ENCODE data around the gene CYP19A1.

Gene CYP19A1

DNA sequence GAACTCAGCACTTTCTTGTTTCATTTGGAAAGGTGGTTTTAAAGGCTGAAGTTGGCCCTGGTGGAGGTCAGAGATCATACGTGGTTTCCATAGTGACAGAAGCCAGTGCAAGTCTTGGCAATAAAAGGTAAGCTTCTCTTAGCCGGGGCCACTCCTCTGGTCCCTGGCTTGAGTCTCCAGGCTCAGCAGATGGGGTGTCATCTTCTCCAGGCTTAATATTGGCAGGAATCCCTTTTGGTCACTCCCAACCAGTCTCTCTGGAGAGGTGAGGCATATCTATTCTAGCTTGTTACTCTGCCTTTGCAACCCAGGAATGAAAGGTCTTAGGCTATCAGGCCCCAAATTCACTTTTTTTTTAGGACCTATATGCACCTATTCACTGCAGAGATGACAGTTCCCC is 4.8 kb downstream of the CYP19A1 start:
- Histone ChIP-seq H3K27ac (ENCODE audit: low read depth, low read length) (no peak overlapping the region), H3K9ac (ENCODE audit: low read length) (no peak overlapping the region), H3K36me3 (ENCODE audit: control insufficient read depth, insufficient read depth, low read length) (no peaks in the 10 kb centered on the region), H3K4me1 (ENCODE audit: control insufficient read depth, insufficient read depth, low read length) (peaks cover 2% of the 10 kb centered on the region), H3K27me3 (ENCODE audit: control insufficient read depth, insufficient read depth, low read length) (no peaks in the 10 kb centered on the region), H3K4me3 (ENCODE audit: low read length) (no peak overlapping the region)

GRCh38 chr15:51332206-51333147 is 5.9 kb downstream of the CYP19A1 start:
- no peaks in the 10 kb centered on the region for H3K27me3 ChIP-seq (ENCODE audit: control insufficient read depth, insufficient read depth, low read length)
- H3K4me1 ChIP-seq (ENCODE audit: control insufficient read depth, insufficient read depth, low read length) = peaks cover 2% of the 10 kb centered on the region
- H3K9ac ChIP-seq (ENCODE audit: low read length) = no peak overlapping the region
- no peak overlapping the region for H3K4me3 ChIP-seq (ENCODE audit: low read length)
- H3K36me3 ChIP-seq (ENCODE audit: control insufficient read depth, insufficient read depth, low read length) = no peaks in the 10 kb centered on the region
- no peak overlapping the region for H3K27ac ChIP-seq (ENCODE audit: low read depth, low read length)

GRCh38 chr15:51331141-51331540 is 7.3 kb downstream of the CYP19A1 start:
- H3K9ac ChIP-seq (ENCODE audit: low read length) = no peak overlapping the region
- H3K27me3 ChIP-seq (ENCODE audit: control insufficient read depth, insufficient read depth, low read length) = no peaks in the 10 kb centered on the region
- H3K4me3 ChIP-seq (ENCODE audit: low read length) = no peak overlapping the region
- peaks cover 2% of the 10 kb centered on the region for H3K4me1 ChIP-seq (ENCODE audit: control insufficient read depth, insufficient read depth, low read length)
- no peaks in the 10 kb centered on the region for H3K36me3 ChIP-seq (ENCODE audit: control insufficient read depth, insufficient read depth, low read length)
- no peak overlapping the region for H3K27ac ChIP-seq (ENCODE audit: low read depth, low read length)

DNA sequence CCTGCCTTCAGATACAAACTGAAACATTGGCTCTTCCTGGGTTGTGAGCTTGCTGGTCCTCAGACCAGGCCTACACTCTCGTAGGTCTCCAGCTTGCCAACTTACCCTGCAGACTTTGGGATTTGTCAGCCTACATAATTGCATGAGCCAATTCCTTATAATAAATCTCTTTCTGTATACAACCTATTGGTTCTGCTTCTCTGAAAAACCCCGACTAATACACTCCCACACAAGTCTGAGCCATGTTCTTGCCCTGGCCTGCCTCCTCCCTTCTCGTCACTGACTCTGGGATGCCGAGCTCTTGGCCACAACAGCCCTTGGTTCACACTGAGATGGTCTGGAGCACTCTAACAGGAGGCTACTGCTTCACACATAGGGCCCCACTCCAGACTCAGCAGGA is 9.5 kb downstream of the CYP19A1 start:
- H3K27ac ChIP-seq (ENCODE audit: low read depth, low read length) = no peak overlapping the region
- no peaks in the 10 kb centered on the region for H3K36me3 ChIP-seq (ENCODE audit: control insufficient read depth, insufficient read depth, low read length)
- H3K4me3 ChIP-seq (ENCODE audit: low read length) = no peak overlapping the region
- H3K27me3 ChIP-seq (ENCODE audit: control insufficient read depth, insufficient read depth, low read length) = no peaks in the 10 kb centered on the region
- no peaks in the 10 kb centered on the region for H3K4me1 ChIP-seq (ENCODE audit: control insufficient read depth, insufficient read depth, low read length)
- no peak overlapping the region for H3K9ac ChIP-seq (ENCODE audit: low read length)

DNA sequence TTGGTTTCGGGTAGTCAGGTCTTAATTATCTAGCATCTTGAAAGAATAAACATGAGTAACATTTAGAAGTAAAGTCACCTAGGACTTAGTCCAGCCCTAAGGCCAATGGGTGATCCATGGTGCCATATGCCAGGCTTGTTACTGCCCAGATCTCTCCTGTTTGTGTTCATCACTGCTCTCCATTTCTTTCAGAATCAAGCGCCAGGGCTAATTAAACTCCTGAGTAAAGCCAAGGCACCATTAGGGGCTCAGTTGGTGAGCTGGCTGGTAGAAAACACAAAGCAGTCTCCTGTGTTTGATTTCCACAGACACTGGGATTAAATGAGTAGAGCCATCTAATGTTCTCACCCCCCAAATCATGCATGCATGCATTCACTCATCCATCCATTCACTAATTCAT is 11.3 kb downstream of the CYP19A1 start:
- H3K27ac ChIP-seq (ENCODE audit: low read depth, low read length) = no peak overlapping the region
- no peaks in the 10 kb centered on the region for H3K4me1 ChIP-seq (ENCODE audit: control insufficient read depth, insufficient read depth, low read length)
- no peaks in the 10 kb centered on the region for H3K27me3 ChIP-seq (ENCODE audit: control insufficient read depth, insufficient read depth, low read length)
- no peak overlapping the region for H3K9ac ChIP-seq (ENCODE audit: low read length)
- no peaks in the 10 kb centered on the region for H3K36me3 ChIP-seq (ENCODE audit: control insufficient read depth, insufficient read depth, low read length)
- H3K4me3 ChIP-seq (ENCODE audit: low read length) = no peak overlapping the region

- no peaks in the 10 kb centered on the region for H3K27me3 ChIP-seq (ENCODE audit: control insufficient read depth, insufficient read depth, low read length)
- no peaks in the 10 kb centered on the region for H3K4me1 ChIP-seq (ENCODE audit: control insufficient read depth, insufficient read depth, low read length)
- H3K9ac ChIP-seq (ENCODE audit: low read length) = no peak overlapping the region
- no peak overlapping the region for H3K27ac ChIP-seq (ENCODE audit: low read depth, low read length)
- no peak overlapping the region for H3K4me3 ChIP-seq (ENCODE audit: low read length)
- H3K36me3 ChIP-seq (ENCODE audit: control insufficient read depth, insufficient read depth, low read length) = no peaks in the 10 kb centered on the region
These were observed 13.2 kb downstream of the CYP19A1 start for GRCh38 chr15:51325167-51325566.

- Histone ChIP-seq H3K36me3 (ENCODE audit: control insufficient read depth, insufficient read depth, low read length) (no peaks in the 10 kb centered on the region), H3K4me3 (ENCODE audit: low read length) (no peak overlapping the region), H3K4me1 (ENCODE audit: control insufficient read depth, insufficient read depth, low read length) (no peaks in the 10 kb centered on the region), H3K27ac (ENCODE audit: low read depth, low read length) (no peak overlapping the region), H3K9ac (ENCODE audit: low read length) (no peak overlapping the region), H3K27me3 (ENCODE audit: control insufficient read depth, insufficient read depth, low read length) (no peaks in the 10 kb centered on the region)
These were observed 14.6 kb downstream of the CYP19A1 start for GRCh38 chr15:51323749-51324148.

DNA sequence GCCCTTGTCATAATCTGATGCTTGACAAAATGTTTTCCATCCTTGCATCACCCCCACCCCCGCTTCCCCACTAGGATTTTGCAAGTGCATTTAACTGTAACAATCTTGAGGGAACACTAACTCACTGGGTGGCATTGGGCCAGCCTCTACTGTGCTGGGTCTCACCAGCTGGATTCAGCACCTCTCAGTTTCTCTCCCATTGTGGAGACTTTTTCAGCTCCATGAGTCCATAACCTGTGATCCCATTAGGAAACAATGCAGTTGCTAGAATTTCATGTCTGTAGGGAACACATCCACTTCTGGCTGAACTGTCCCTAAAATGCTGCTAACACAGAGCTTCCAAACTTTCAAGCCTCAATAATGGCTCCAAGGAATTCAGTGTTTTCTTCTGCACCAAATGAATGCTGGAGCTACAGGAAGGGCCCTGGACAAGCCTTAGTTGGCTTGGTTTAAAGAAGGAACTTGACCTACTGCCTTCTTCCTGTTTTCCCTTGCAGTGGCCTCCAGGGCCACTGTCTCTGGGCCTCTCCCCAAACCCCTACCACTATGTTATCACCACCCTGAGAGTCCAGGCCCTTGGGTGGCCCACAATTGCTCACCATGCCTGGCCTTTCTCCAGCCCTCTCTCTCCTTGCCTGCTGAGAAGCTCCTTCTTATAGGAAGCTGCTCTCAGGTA is 15.6 kb downstream of the CYP19A1 start:
- Histone ChIP-seq H3K36me3 (ENCODE audit: control insufficient read depth, insufficient read depth, low read length) (no peaks in the 10 kb centered on the region), H3K9ac (ENCODE audit: low read length) (no peak overlapping the region), H3K4me1 (ENCODE audit: control insufficient read depth, insufficient read depth, low read length) (no peaks in the 10 kb centered on the region), H3K27me3 (ENCODE audit: control insufficient read depth, insufficient read depth, low read length) (no peaks in the 10 kb centered on the region), H3K27ac (ENCODE audit: low read depth, low read length) (no peak overlapping the region), H3K4me3 (ENCODE audit: low read length) (no peak overlapping the region)

DNA sequence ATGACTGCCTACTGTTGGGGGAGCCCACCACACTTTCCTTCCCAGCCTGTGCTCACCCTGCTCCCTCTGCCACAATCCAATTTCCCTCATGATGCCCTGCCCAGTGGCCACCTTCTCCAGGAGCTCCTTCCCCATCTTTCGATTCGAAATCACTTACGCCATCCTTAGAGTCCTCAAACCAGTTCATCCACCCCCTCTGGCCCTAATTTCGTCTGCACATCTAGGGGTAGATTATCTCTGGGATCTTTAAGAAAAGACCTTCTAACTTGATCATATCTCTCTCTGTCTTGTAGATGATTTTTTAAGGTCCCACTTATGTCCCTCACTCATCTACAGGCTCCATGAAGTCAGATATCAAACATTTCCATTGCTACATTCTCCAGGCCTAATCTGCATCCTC is 17.1 kb downstream of the CYP19A1 start:
- Histone ChIP-seq H3K27ac (ENCODE audit: low read depth, low read length) (no peak overlapping the region), H3K36me3 (ENCODE audit: control insufficient read depth, insufficient read depth, low read length) (no peaks in the 10 kb centered on the region), H3K4me3 (ENCODE audit: low read length) (no peak overlapping the region), H3K27me3 (ENCODE audit: control insufficient read depth, insufficient read depth, low read length) (no peaks in the 10 kb centered on the region), H3K9ac (ENCODE audit: low read length) (no peak overlapping the region), H3K4me1 (ENCODE audit: control insufficient read depth, insufficient read depth, low read length) (no peaks in the 10 kb centered on the region)

DNA sequence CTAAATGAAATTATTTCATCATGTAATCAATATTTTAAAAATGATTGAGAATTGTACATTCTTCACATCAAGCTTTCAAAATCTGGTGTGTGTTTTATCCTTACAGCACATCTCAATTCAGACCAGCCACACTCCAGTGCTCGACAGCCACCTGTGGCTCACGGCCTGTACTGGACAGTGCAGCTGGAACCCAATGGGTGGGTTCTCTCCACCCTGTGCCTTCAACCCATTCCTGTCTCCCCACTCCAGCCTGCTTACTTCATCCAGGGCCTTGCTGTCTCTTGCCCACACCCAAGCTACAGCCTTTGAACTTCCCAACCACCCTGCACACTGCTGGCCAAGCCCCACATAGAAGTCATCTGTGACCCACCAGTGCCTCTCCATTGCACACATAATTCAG is 17.6 kb downstream of the CYP19A1 start:
- Histone ChIP-seq H3K9ac (ENCODE audit: low read length) (no peak overlapping the region), H3K27ac (ENCODE audit: low read depth, low read length) (no peak overlapping the region), H3K4me1 (ENCODE audit: control insufficient read depth, insufficient read depth, low read length) (no peaks in the 10 kb centered on the region), H3K4me3 (ENCODE audit: low read length) (no peak overlapping the region), H3K36me3 (ENCODE audit: control insufficient read depth, insufficient read depth, low read length) (no peaks in the 10 kb centered on the region), H3K27me3 (ENCODE audit: control insufficient read depth, insufficient read depth, low read length) (no peaks in the 10 kb centered on the region)

DNA sequence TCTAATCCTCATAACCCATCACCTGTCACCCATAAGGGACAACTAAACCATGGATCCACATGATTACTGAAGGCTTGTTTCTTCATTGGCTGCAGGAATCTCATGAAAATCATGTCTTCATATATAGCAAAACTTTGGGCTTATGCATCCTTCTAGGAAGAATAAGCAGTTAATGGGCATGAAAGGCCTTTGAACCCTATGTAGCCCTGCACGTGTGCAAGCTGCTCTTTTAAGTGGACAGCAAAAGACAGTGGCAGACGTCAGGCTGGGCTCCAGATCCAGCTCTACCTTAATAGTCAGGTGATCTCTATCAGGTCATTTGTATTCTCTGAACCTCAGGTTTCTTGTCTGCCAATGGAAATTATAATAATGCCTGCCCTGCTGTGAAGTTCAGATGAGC is 18.9 kb downstream of the CYP19A1 start:
- Histone ChIP-seq H3K27me3 (ENCODE audit: control insufficient read depth, insufficient read depth, low read length) (no peaks in the 10 kb centered on the region), H3K4me3 (ENCODE audit: low read length) (no peak overlapping the region), H3K27ac (ENCODE audit: low read depth, low read length) (no peak overlapping the region), H3K9ac (ENCODE audit: low read length) (no peak overlapping the region), H3K4me1 (ENCODE audit: control insufficient read depth, insufficient read depth, low read length) (no peaks in the 10 kb centered on the region), H3K36me3 (ENCODE audit: control insufficient read depth, insufficient read depth, low read length) (no peaks in the 10 kb centered on the region)

GRCh38 chr15:51318382-51319150 is 19.8 kb downstream of the CYP19A1 start:
- Histone ChIP-seq H3K36me3 (ENCODE audit: control insufficient read depth, insufficient read depth, low read length) (no peaks in the 10 kb centered on the region), H3K4me1 (ENCODE audit: control insufficient read depth, insufficient read depth, low read length) (no peaks in the 10 kb centered on the region), H3K27me3 (ENCODE audit: control insufficient read depth, insufficient read depth, low read length) (no peaks in the 10 kb centered on the region), H3K9ac (ENCODE audit: low read length) (no peak overlapping the region), H3K4me3 (ENCODE audit: low read length) (no peak overlapping the region), H3K27ac (ENCODE audit: low read depth, low read length) (no peak overlapping the region)

Data from rectal smooth muscle tissue (tissue), 1 donor.